ENCODE results near the gene N4BP2L1.

GRCh38 chr13:32438871-32439270 lies 10.9 kb upstream of the N4BP2L1 start:
- no peak for TF ChIP-seq MEF2A (IDR thresholded peaks at IDR 0.05; ENCODE audit: borderline replicate concordance, low read depth)
- TF ChIP-seq EP300 (IDR thresholded peaks at IDR 0.05; ENCODE audit: borderline replicate concordance in 1 of 2, low read depth in 1 of 2, low read length in 1 of 2): no peak
- TF ChIP-seq JUND (IDR thresholded peaks at IDR 0.05): no peak
- TF ChIP-seq REST (IDR thresholded peaks at IDR 0.05; ENCODE audit: low read depth, low read length): no peak
- no peak for TF ChIP-seq CTCF (IDR thresholded peaks at IDR 0.05)
- no peak for TF ChIP-seq YY1 (IDR thresholded peaks at IDR 0.05; ENCODE audit: low read depth)

Data from SK-N-SH (cell line).